Caco-2 (cell line): ENCODE data around the gene EGFR. TPM values are rescaled to one million over a fixed set of nuclear protein-coding genes. Genes with fewer than 3 reads are reported as not detected.

Experiments
- BruUV-seq: library from RNA; stranded (reverse); fragments of 400-500 nt; replicated peaks from 2 replicates; lab custom pipeline; 2021; lab: Mats Ljungman, UMichigan
- CTCF ChIA-PET: fragments of 300-600 bp; sonication (Branson Sonifier 250); formaldehyde crosslinking; loops from one replicate; lab custom pipeline; 2022; ENCODE audit warnings: antibody characterized with exemption; lab: Charles Lee
- POLR2A ChIA-PET: fragments of 300-600 bp; sonication (Branson Sonifier 250); formaldehyde crosslinking; loops from one replicate; lab custom pipeline; 2022; ENCODE audit warnings: antibody characterized with exemption; lab: Charles Lee
- DNase-seq, 2 experiments: peaks; one replicate each; pipeline versions ENCODE4 v3.0.0 to v3.0.0-alpha.2; 2020 to 2022
- H3K27me3 ChIP-seq: replicated peaks from 2 replicates; pipeline ENCODE4 v1.6.0; 2011; ENCODE audit warnings: low read length; ENCODE audit not compliant: control insufficient read depth, insufficient read depth
- H3K36me3 ChIP-seq: 2 replicates; pipeline ENCODE4 v1.5.1; 2011; ENCODE audit warnings: low read length; ENCODE audit not compliant: control insufficient read depth, insufficient read depth
- H3K4me1 ChIP-seq: fragments of 250-450 bp; sonication (Bioruptor Pico); 2 replicates; pipeline ENCODE4 v1.5.1; 2020; ENCODE audit warnings: mild to moderate bottlenecking
- H3K4me3 ChIP-seq: 2 replicates; pipeline ENCODE4 v1.5.1; 2011; ENCODE audit warnings: low read depth, mild to moderate bottlenecking, control low read depth, low read length
- H3K9me3 ChIP-seq: fragments of 250-450 bp; sonication (Bioruptor Pico); 2 replicates; pipeline ENCODE4 v1.5.1; 2020; ENCODE audit warnings: mild to moderate bottlenecking, moderate library complexity
- H3K27ac Mint-ChIP-seq: one replicate; pipeline ENCODE4 v1.8.0; 2022; ENCODE audit warnings: mixed read lengths; ENCODE audit not compliant: unreplicated experiment
- H3K27me3 Mint-ChIP-seq: one replicate; pipeline ENCODE4 v1.8.0; 2022; ENCODE audit warnings: mixed read lengths; ENCODE audit not compliant: insufficient read depth, unreplicated experiment
- H3K36me3 Mint-ChIP-seq: one replicate; pipeline ENCODE4 v1.8.0; 2022; ENCODE audit warnings: mild to moderate bottlenecking, mixed read lengths; ENCODE audit not compliant: insufficient read depth, unreplicated experiment
- H3K4me1 Mint-ChIP-seq: one replicate; pipeline ENCODE4 v1.8.0; 2022; ENCODE audit warnings: low read depth, mixed read lengths; ENCODE audit not compliant: unreplicated experiment
- H3K4me3 Mint-ChIP-seq: one replicate; pipeline ENCODE4 v1.8.0; 2022; ENCODE audit warnings: mild to moderate bottlenecking, moderate library complexity, mixed read lengths; ENCODE audit not compliant: unreplicated experiment
- H3K9me3 Mint-ChIP-seq: one replicate; pipeline ENCODE4 v1.8.0; 2022; ENCODE audit warnings: mixed read lengths; ENCODE audit not compliant: unreplicated experiment
- CTCF ChIP-seq, 2 experiments: fragments of 200-600 bp in 1 of 2; IDR thresholded peaks; 1 replicate in 1 of 2; 2 replicates in 1 of 2; pipeline versions ENCODE4 v1.5.1 to v1.8.0; 2011 to 2022; ENCODE audit warnings: antibody characterized with exemption in 1 of 2, control low read depth in 1 of 2, inconsistent platforms in 1 of 2, low read depth in 1 of 2, low read length in 1 of 2, mild to moderate bottlenecking in 1 of 2, moderate library complexity in 1 of 2; ENCODE audit not compliant: insufficient read depth in 1 of 2, severe bottlenecking in 1 of 2, unreplicated experiment in 1 of 2
- intact Hi-C: fragments of 100-400 bp; cut with micrococcal nuclease; formaldehyde crosslinking; loops from one replicate; pipeline ENCODE4 v1.10.0; 2022; ENCODE audit not compliant: unreplicated experiment
- total RNA-seq: library from RNA; stranded (reverse); gene quantifications from 2 replicates; pipeline ENCODE4 v1.2.3, GENCODE V29; 2022

The EGFR gene
- total RNA-seq, 1 experiment from 2014 or later = 60.1 TPM

DNA sequence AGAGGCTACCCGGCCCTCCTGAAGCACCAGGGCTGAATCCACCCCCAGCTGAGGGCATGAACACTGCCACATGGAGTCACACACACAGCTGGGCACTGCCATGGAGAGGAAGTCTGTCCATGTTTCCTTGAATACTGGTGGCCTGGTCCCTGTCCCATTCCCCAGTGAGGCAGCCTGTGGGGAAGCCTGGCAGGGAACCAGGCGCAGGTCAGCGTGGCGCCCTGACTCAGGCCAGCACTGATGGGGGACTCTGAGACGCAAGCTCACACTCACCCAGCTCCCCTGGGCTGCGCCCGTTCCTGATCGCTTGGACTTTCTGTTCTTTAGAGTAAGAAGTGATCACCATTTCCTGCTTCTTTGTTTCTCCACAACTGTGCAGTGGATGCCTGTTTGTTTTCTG, 128.3 kb downstream of the EGFR start:
- H3K9me3 ChIP-seq = no peaks in the 10 kb centered on the region
- Mint-ChIP-seq H3K9me3 (no peaks in the 10 kb centered on the region), H3K27ac (no peak overlapping the region), H3K27me3 (no peaks in the 10 kb centered on the region), H3K4me3 (no peak overlapping the region), H3K4me1 (no peaks in the 10 kb centered on the region), H3K36me3 (peaks cover 44% of the 10 kb centered on the region)
- no peak overlapping the region for H3K4me3 ChIP-seq
- BruUV-seq = no TSS peak
- H3K4me1 ChIP-seq = no peaks in the 10 kb centered on the region
- intact Hi-C loops = no loop called here
- H3K36me3 ChIP-seq = peaks cover 3% of the 10 kb centered on the region; the same call in 1 of the 2 replicates
- ChIA-PET POLR2A (no interaction called here), CTCF (no interaction called here)
- H3K27me3 ChIP-seq = no peaks in the 10 kb centered on the region
- no peak for TF ChIP-seq CTCF (IDR thresholded peaks at IDR 0.05; ENCODE audit: insufficient read depth in 1 of 2, low read depth in 1 of 2, low read length in 1 of 2, severe bottlenecking in 1 of 2, unreplicated experiment in 1 of 2)
- no peak for DNase-seq

DNA sequence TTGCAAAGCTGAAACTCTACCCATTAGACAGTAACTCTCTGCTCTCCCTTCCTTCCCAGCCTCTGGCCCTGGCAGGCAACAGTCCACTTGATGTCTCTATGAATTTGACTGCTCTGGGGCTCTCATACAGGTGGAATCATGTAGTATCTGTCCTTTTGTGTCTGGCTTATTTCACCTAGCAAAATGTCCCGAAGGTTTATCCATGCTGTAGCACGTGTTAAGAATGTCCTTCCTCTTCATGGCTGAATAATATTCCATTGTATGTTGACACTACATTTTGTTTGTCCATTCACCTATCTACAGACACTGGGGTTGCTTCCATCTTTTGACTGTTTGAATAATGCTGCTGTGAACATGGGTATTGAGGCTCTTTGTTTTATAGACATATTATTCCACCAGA, 128.9 kb downstream of the EGFR start:
- peaks cover 40% of the 10 kb centered on the region for H3K36me3 Mint-ChIP-seq

GRCh38 chr7:55148571-55148970, 129.8 kb downstream of the EGFR start:
- H3K36me3 ChIP-seq = peaks cover 1% of the 10 kb centered on the region; the same call in 1 of the 2 replicates
- H3K4me3 ChIP-seq = no peak overlapping the region
- no peaks in the 10 kb centered on the region for H3K27me3 ChIP-seq
- DNase-seq = no peak
- no TSS peak for BruUV-seq
- H3K4me1 ChIP-seq = no peaks in the 10 kb centered on the region
- intact Hi-C loops = no loop called here
- H3K27ac Mint-ChIP-seq = no peak overlapping the region
- peaks cover 37% of the 10 kb centered on the region for H3K36me3 Mint-ChIP-seq
- H3K9me3 ChIP-seq = no peaks in the 10 kb centered on the region
- H3K27me3 Mint-ChIP-seq = no peaks in the 10 kb centered on the region
- TF ChIP-seq CTCF (IDR thresholded peaks at IDR 0.05; ENCODE audit: insufficient read depth in 1 of 2, low read depth in 1 of 2, low read length in 1 of 2, severe bottlenecking in 1 of 2, unreplicated experiment in 1 of 2) = no peak
- H3K9me3 Mint-ChIP-seq = no peaks in the 10 kb centered on the region
- POLR2A ChIA-PET = no interaction called here
- no peaks in the 10 kb centered on the region for H3K4me1 Mint-ChIP-seq
- H3K4me3 Mint-ChIP-seq = no peak overlapping the region
- CTCF ChIA-PET = no interaction called here

More for the DNA sequence above, 128.9 kb downstream of the EGFR start:
- no peak overlapping the region for H3K4me3 Mint-ChIP-seq
- H3K27ac Mint-ChIP-seq = no peak overlapping the region
- no TSS peak for BruUV-seq
- ChIA-PET POLR2A (no interaction called here), CTCF (no interaction called here)
- H3K4me3 ChIP-seq = no peak overlapping the region
- no peak for TF ChIP-seq CTCF (IDR thresholded peaks at IDR 0.05; ENCODE audit: insufficient read depth in 1 of 2, low read depth in 1 of 2, low read length in 1 of 2, severe bottlenecking in 1 of 2, unreplicated experiment in 1 of 2)
- peaks cover 1% of the 10 kb centered on the region; the same call in 1 of the 2 replicates for H3K36me3 ChIP-seq
- no peaks in the 10 kb centered on the region for H3K27me3 ChIP-seq
- no peaks in the 10 kb centered on the region for H3K4me1 ChIP-seq
- no peaks in the 10 kb centered on the region for H3K4me1 Mint-ChIP-seq
- no peaks in the 10 kb centered on the region for H3K27me3 Mint-ChIP-seq
- DNase-seq = no peak
- intact Hi-C loops = no loop called here
- no peaks in the 10 kb centered on the region for H3K9me3 Mint-ChIP-seq
- H3K9me3 ChIP-seq = no peaks in the 10 kb centered on the region
